Measurements from ENCODE around the gene LIFR. TPM values are rescaled to one million over a fixed set of nuclear protein-coding genes. Genes with fewer than 3 reads are reported as not detected.

LIFR gene
- total and polyA plus RNA-seq, 10 donors, result 6.8 to 191 (median 93.3) TPM

DNA sequence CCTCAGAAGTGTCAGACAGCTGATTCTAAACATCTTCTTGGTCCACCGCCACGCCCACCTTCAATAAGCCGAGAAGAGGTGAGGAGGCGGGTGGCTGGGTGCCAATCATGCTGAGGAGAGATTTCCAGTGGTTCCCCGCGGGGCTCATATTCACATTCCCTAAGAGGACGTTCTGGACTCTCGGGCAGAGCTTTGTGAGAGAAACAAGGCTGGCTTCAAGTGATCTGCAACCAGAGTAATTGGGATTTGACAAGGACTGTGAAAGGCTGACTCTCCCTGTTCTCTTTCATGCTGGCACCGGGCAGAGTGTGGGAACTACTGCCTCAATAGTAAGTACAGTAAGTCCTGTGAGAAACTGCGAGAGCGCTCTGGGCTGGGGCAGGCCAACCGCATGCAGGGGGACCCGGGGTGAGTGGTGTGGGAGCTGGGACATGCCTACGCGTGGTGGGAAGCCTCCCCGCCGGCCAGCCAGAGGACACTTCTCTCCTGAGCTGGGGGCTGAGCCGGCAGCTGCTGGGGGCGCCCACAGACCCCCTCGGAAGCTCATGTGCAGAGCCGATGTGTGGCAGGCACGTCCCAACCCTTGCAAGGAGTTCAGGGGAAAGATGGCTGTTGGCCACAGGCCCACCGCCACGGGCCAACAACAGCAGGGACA lies 110.9 kb downstream of the LIFR start:
- no peaks in the 10 kb centered on the region for H3K36me3 ChIP-seq
- intact Hi-C loops (cut with DNase I; ENCODE audit: low total_unique reads), result no loop called here
- H3K4me3 ChIP-seq, result peak overlapping the region; percentile 6 to 59 (median 30)
- no peak for DNase-seq
- TF ChIP-seq, protein P1, sequence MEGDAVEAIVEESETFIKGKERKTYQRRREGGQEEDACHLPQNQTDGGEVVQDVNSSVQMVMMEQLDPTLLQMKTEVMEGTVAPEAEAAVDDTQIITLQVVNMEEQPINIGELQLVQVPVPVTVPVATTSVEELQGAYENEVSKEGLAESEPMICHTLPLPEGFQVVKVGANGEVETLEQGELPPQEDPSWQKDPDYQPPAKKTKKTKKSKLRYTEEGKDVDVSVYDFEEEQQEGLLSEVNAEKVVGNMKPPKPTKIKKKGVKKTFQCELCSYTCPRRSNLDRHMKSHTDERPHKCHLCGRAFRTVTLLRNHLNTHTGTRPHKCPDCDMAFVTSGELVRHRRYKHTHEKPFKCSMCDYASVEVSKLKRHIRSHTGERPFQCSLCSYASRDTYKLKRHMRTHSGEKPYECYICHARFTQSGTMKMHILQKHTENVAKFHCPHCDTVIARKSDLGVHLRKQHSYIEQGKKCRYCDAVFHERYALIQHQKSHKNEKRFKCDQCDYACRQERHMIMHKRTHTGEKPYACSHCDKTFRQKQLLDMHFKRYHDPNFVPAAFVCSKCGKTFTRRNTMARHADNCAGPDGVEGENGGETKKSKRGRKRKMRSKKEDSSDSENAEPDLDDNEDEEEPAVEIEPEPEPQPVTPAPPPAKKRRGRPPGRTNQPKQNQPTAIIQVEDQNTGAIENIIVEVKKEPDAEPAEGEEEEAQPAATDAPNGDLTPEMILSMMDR (IDR thresholded peaks at IDR 0.05 in 8 of 11, conservative IDR thresholded peaks at IDR 0.05 in 3 of 11), result no peak
- peak; percentile 5 to 72 (median 62) for TF ChIP-seq POLR2AphosphoS5 (IDR thresholded peaks at IDR 0.05)
- no peaks in the 10 kb centered on the region for H3K9me3 ChIP-seq
- H3K27ac ChIP-seq, result peak overlapping the region; percentile 57 to 89 (median 82)
- peaks cover 0 to 94% (median 17%) of the 10 kb centered on the region in 7 donors for H3K27me3 ChIP-seq (replicated peaks in 1 of 7)
- peaks cover 4 to 42% (median 15%) of the 10 kb centered on the region in 6 donors for H3K4me1 ChIP-seq
- 55 to 77% (median 72%) methylated on average over 20 to 24 of the region's 24 CpGs for WGBS, 5 donors

DNA sequence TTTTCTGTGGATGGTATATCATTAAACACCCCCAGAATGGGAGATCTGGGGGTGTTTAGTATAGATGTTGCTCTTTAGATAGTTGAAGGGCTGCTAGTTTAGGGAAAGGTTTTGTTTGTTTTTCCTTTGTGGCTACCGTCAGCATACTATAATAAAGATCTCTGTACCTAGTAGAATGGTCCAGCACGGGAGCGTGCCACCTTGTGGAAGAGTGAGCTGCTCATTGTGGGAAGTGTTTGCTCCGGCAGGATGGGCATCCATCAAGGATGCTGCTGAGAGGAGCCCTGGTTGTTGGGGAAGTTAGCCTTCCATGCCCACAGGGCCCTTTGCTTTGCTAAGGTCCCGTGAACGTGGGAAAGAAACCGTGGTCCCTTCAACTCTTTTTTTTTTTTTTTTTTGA lies 113.1 kb downstream of the LIFR start:
- 82 to 89% (median 84%) methylated on average over 7 of the region's 7 CpGs for WGBS, 5 donors
- Histone ChIP-seq H3K27me3 (replicated peaks in 1 of 7) (peaks cover 0 to 94% (median 13%) of the 10 kb centered on the region in 7 donors), H3K27ac (no peak overlapping the region), H3K4me1 (peaks cover 0 to 31% (median 8%) of the 10 kb centered on the region in 6 donors), H3K9me3 (no peaks in the 10 kb centered on the region), H3K4me3 (no peak overlapping the region), H3K36me3 (no peaks in the 10 kb centered on the region)
- no peak for DNase-seq
- no peak for TF ChIP-seq POLR2AphosphoS5 (IDR thresholded peaks at IDR 0.05)
- TF ChIP-seq, protein P1 (IDR thresholded peaks at IDR 0.05 in 8 of 11, conservative IDR thresholded peaks at IDR 0.05 in 3 of 11), result no peak
- TF ChIP-seq POLR2A (IDR thresholded peaks at IDR 0.05), result no peak
- intact Hi-C loops (cut with DNase I; ENCODE audit: low total_unique reads), result loop anchor here (5.0 kb wide), 1 partner anchor 364 kb away; no protein-coding TSS in a partner anchor

DNA sequence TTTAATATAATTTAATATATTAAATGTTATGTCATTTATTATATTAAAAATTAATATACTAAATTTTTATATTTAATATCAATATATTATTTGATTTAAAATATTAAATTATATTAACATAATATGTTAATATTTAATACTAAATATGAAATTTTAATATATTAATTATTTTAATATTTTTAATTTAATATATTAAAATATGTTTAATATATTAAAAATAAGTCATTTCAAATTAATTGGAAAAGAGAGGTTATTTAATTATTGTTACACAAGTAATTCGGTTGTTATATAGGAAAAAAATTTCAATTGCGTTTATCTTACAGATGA lies 114.2 kb downstream of the LIFR start:
- peaks cover 0 to 94% (median 7%) of the 10 kb centered on the region in 7 donors for H3K27me3 ChIP-seq (replicated peaks in 1 of 7)
- H3K36me3 ChIP-seq, result no peaks in the 10 kb centered on the region
- no peak overlapping the region for H3K27ac ChIP-seq
- no peak for DNase-seq
- WGBS, 5 donors, result 84 to 98% (median 93%) methylated on average over 2 of the region's 2 CpGs
- TF ChIP-seq POLR2A (IDR thresholded peaks at IDR 0.05) (no peak), POLR2AphosphoS5 (IDR thresholded peaks at IDR 0.05) (no peak)
- TF ChIP-seq, protein P1 (IDR thresholded peaks at IDR 0.05 in 8 of 11, conservative IDR thresholded peaks at IDR 0.05 in 3 of 11), result no peak
- H3K4me3 ChIP-seq, result no peak overlapping the region
- peaks cover 0 to 23% (median 3%) of the 10 kb centered on the region in 6 donors for H3K4me1 ChIP-seq
- intact Hi-C loops (cut with DNase I; ENCODE audit: low total_unique reads), result loop anchor here (5.0 kb wide), 1 partner anchor 365 kb away; no protein-coding TSS in a partner anchor
- no peaks in the 10 kb centered on the region for H3K9me3 ChIP-seq

DNA sequence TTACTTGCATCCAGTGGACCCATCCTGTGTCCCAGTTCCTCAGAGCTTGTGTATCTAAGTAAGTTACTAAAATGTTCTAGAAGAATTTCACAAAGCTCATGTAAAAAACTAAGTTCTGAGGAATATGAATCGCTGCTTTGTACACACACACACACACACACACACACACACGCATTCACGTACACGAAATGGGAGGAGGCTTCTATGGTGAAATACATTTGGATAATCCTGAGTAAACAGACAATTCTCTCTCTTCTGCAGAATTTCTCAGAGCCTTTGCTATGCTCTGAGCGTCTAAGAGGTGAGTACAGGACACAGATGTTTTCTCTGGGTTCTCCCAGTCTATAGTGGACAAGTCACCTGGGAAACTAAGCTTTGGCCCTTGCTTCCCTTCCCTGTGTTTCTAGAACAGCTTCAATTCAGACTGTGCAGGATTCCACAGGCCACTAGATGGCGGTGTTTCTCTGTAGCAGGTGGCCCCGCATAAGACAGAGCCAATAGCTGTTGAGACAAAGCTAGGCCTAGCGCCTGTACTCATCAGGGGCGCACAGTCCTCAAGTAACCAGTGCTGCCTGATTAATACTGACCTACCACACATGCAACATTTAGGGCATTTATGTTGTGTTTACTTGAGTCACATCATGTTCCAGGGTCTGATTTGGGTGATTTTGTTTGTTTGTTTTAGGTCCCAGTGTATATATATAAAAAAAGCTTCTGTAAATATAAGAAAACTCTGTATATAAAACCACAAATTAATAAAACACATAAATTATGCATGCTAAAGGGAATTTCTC lies 114.8 kb downstream of the LIFR start:
- Histone ChIP-seq H3K4me3 (no peak overlapping the region), H3K27me3 (replicated peaks in 1 of 7) (peaks cover 0 to 94% (median 6%) of the 10 kb centered on the region in 7 donors), H3K9me3 (no peaks in the 10 kb centered on the region), H3K27ac (no peak overlapping the region), H3K36me3 (no peaks in the 10 kb centered on the region), H3K4me1 (peaks cover 0 to 22% (median 2%) of the 10 kb centered on the region in 6 donors)
- TF ChIP-seq POLR2AphosphoS5 (IDR thresholded peaks at IDR 0.05), result peak in 2 of 3 donors; percentile 18 to 60
- TF ChIP-seq, protein P1 (IDR thresholded peaks at IDR 0.05 in 8 of 11, conservative IDR thresholded peaks at IDR 0.05 in 3 of 11), result peak; percentile 70 to 93 (median 90)
- TF ChIP-seq POLR2A (IDR thresholded peaks at IDR 0.05), result no peak
- DNase-seq, result peak; percentile 90
- intact Hi-C loops (cut with DNase I; ENCODE audit: low total_unique reads), result loop anchor here (5.0 kb wide), 1 partner anchor 366 kb away; no protein-coding TSS in a partner anchor
- 23 to 31% (median 25%) methylated on average over 9 of the region's 9 CpGs for WGBS, 5 donors
